MM.1S (cell line): ENCODE measurements around the gene PDGFA.

ENCODE experiments used
- EZH2 ChIP-seq: fragments of 300-600 bp; sonication (generic); optimal IDR thresholded peaks from 2 replicates; pipeline ENCODE3; 2017; ENCODE audit warnings: low read depth, mild to moderate bottlenecking, antibody characterized with exemption, low read length, mixed read lengths
- EZH2phosphoT487 ChIP-seq: fragments of 300-600 bp; sonication (generic); IDR thresholded peaks from 2 replicates; pipeline ENCODE4 v1.6.1; 2018; ENCODE audit warnings: antibody characterized with exemption, low read length
- TF ChIP-seq, protein P1 (sequence below): fragments of 300-600 bp; sonication (generic); IDR thresholded peaks from 2 replicates; pipeline ENCODE4 v1.5.1; 2016; ENCODE audit warnings: antibody characterized with exemption, low read length, mixed read lengths

DNA sequence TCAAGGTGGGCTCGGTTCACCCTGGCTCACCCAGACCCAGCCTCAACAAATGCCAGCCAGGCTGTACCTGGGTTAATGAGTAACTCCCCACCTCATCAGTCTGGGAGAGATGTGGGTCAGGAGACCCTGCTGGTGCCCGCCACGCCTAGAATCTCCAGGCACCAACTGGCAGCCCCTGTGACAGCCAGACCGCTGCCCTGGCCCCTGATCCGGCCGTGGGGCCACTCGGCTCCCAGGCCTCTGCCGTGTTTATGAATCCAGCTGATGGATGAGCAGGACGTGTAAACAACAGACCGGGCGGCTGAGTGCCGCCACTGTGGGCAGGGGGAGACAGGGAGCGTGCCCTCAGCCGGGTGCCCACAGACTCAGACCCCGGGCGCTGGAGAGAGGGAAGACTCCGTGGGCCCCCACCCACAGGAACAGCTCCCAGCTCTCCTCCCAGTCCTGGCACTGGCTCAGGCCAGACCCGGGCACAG, 34.0 kb upstream of the PDGFA start:
- TF ChIP-seq, protein P1, sequence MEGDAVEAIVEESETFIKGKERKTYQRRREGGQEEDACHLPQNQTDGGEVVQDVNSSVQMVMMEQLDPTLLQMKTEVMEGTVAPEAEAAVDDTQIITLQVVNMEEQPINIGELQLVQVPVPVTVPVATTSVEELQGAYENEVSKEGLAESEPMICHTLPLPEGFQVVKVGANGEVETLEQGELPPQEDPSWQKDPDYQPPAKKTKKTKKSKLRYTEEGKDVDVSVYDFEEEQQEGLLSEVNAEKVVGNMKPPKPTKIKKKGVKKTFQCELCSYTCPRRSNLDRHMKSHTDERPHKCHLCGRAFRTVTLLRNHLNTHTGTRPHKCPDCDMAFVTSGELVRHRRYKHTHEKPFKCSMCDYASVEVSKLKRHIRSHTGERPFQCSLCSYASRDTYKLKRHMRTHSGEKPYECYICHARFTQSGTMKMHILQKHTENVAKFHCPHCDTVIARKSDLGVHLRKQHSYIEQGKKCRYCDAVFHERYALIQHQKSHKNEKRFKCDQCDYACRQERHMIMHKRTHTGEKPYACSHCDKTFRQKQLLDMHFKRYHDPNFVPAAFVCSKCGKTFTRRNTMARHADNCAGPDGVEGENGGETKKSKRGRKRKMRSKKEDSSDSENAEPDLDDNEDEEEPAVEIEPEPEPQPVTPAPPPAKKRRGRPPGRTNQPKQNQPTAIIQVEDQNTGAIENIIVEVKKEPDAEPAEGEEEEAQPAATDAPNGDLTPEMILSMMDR: no peak
- TF ChIP-seq EZH2 (no peak), EZH2phosphoT487 (no peak)
